CD8-positive, alpha-beta memory T cell (primary cell): Measurements from ENCODE around the gene TEX19. TPM values are rescaled to one million over a fixed set of nuclear protein-coding genes. Genes with fewer than 3 reads are reported as not detected.
"Not testable (repeated sequence)": the region's sequence is repeated elsewhere in the genome, so short reads cannot be mapped to it uniquely, and the experiment has no call there.

Experiments
- CTCF ChIA-PET: fragments of 350-600 bp; sonication (Branson Sonifier 250); formaldehyde crosslinking; loops from one replicate; lab custom pipeline; 2021; ENCODE audit warnings: antibody characterized with exemption; lab: Charles Lee
- POLR2A ChIA-PET: fragments of 350-600 bp; sonication (Branson Sonifier 250); formaldehyde crosslinking; loops from one replicate; lab custom pipeline; 2021; ENCODE audit warnings: antibody characterized with exemption; lab: Charles Lee
- DNase-seq, 5 donors: peaks; one replicate each; pipeline versions ENCODE4 v3.0.0 to v3.0.0-alpha.2; 2020 to 2022; ENCODE audit warnings: mixed read lengths in 1 of 5
- H3K27ac ChIP-seq: one replicate; pipeline ENCODE4 v1.7.0; 2013; ENCODE audit warnings: low read depth, mild to moderate bottlenecking, low read length, moderate library complexity
- H3K27me3 ChIP-seq: 2 replicates; pipeline ENCODE4 v1.7.0; 2013; ENCODE audit warnings: low read length, mild to moderate bottlenecking; ENCODE audit not compliant: insufficient read depth, poor library complexity, severe bottlenecking
- H3K36me3 ChIP-seq: 2 replicates; pipeline ENCODE4 v1.7.0; 2013; ENCODE audit warnings: mild to moderate bottlenecking, low read length, moderate library complexity; ENCODE audit not compliant: insufficient read depth
- H3K4me1 ChIP-seq: 2 replicates; pipeline ENCODE4 v1.7.0; 2013; ENCODE audit warnings: mild to moderate bottlenecking, low read length, moderate library complexity; ENCODE audit not compliant: insufficient read depth
- H3K4me3 ChIP-seq: 2 replicates; pipeline ENCODE4 v1.7.0; 2013; ENCODE audit warnings: mild to moderate bottlenecking, low read length
- H3K9me3 ChIP-seq: 2 replicates; pipeline ENCODE4 v1.7.0; 2013; ENCODE audit warnings: mild to moderate bottlenecking, low read length
- H3K27ac Mint-ChIP-seq, 8 donors: one replicate each; pipeline ENCODE4 v1.8.0; 2020 to 2021; ENCODE audit warnings: mixed read lengths in 8 of 8, mild to moderate bottlenecking in 6 of 8, inconsistent platforms in 3 of 8, moderate library complexity in 3 of 8
- H3K27me3 Mint-ChIP-seq, 2 donors: one replicate each; pipeline ENCODE4 v1.8.0; 2020 to 2021; ENCODE audit warnings: mixed read lengths in 2 of 2, mild to moderate bottlenecking in 1 of 2, moderate library complexity in 1 of 2
- H3K36me3 Mint-ChIP-seq, 3 donors: one replicate each; pipeline ENCODE4 v1.8.0; 2020 to 2021; ENCODE audit warnings: mixed read lengths in 3 of 3, inconsistent platforms in 1 of 3, mild to moderate bottlenecking in 1 of 3
- H3K4me1 Mint-ChIP-seq, 3 donors: one replicate each; pipeline ENCODE4 v1.8.0; 2020 to 2021; ENCODE audit warnings: mixed read lengths in 3 of 3, inconsistent platforms in 1 of 3, mild to moderate bottlenecking in 1 of 3
- H3K4me3 Mint-ChIP-seq, 7 donors: one replicate each; pipeline ENCODE4 v1.8.0; 2020 to 2021; ENCODE audit warnings: mixed read lengths in 7 of 7, mild to moderate bottlenecking in 6 of 7, moderate library complexity in 4 of 7, inconsistent platforms in 2 of 7
- H3K9me3 Mint-ChIP-seq, 5 donors: one replicate each; pipeline ENCODE4 v1.8.0; 2020 to 2022; ENCODE audit warnings: mixed read lengths in 5 of 5, mild to moderate bottlenecking in 3 of 5, moderate library complexity in 2 of 5, inconsistent platforms in 1 of 5
- polyA plus RNA-seq: library from polyadenylated mRNA; unstranded; fragments of 300-500 nt; fragmentation: Illumina TruSeq; gene quantifications from one replicate; pipeline ENCODE4 v1.2.3, GENCODE V29; 2021
- total RNA-seq, 2 experiments: library from RNA; stranded (reverse); gene quantifications; one replicate each; pipeline ENCODE4 v1.2.3, GENCODE V29; 2021

TEX19 gene
- total and polyA plus RNA-seq, 3 experiments from 2014 or later: not detected

- Histone ChIP-seq H3K9me3 (no peaks in the 10 kb centered on the region), H3K27me3 (no peaks in the 10 kb centered on the region), H3K4me1 (peaks cover 4% of the 10 kb centered on the region), H3K4me3 (no peak overlapping the region), H3K36me3 (no peaks in the 10 kb centered on the region), H3K27ac (peak overlapping the region; percentile 86)
- H3K27ac Mint-ChIP-seq: peak overlapping the region in 1 of 8 donors; percentile 12
- no peaks in the 10 kb centered on the region for H3K36me3 Mint-ChIP-seq
- POLR2A ChIA-PET: no interaction called here
- H3K9me3 Mint-ChIP-seq: no peaks in the 10 kb centered on the region
- CTCF ChIA-PET: no interaction called here
- H3K27me3 Mint-ChIP-seq: peaks cover 7 to 21% of the 10 kb centered on the region in 2 donors
- no peak overlapping the region for H3K4me3 Mint-ChIP-seq
- peaks cover 3 to 6% (median 3%) of the 10 kb centered on the region in 3 donors for H3K4me1 Mint-ChIP-seq
- DNase-seq: no peak
Observed at GRCh38 chr17:82346342-82347300, 12.4 kb upstream of the TEX19 start.

GRCh38 chr17:82347994-82348393 is 11.1 kb upstream of the TEX19 start:
- DNase-seq, H3K27ac ChIP-seq, H3K4me3 Mint-ChIP-seq, H3K9me3 ChIP-seq, CTCF ChIA-PET, H3K9me3 Mint-ChIP-seq, H3K4me1 Mint-ChIP-seq, H3K4me1 ChIP-seq, H3K36me3 Mint-ChIP-seq, H3K27me3 ChIP-seq, H3K4me3 ChIP-seq, POLR2A ChIA-PET, H3K27ac Mint-ChIP-seq, H3K36me3 ChIP-seq: not testable (repeated sequence)
- H3K27me3 Mint-ChIP-seq: peaks cover 9 to 21% of the 10 kb centered on the region in 2 donors

GRCh38 chr17:82348434-82348833 is 10.6 kb upstream of the TEX19 start:
- H3K27me3 Mint-ChIP-seq: peaks cover 9 to 21% of the 10 kb centered on the region in 2 donors
- no peaks in the 10 kb centered on the region for H3K27me3 ChIP-seq
- H3K4me1 Mint-ChIP-seq: peaks cover 3 to 6% (median 3%) of the 10 kb centered on the region in 3 donors
- DNase-seq: no peak
- H3K36me3 Mint-ChIP-seq: no peaks in the 10 kb centered on the region
- no peaks in the 10 kb centered on the region for H3K9me3 Mint-ChIP-seq
- POLR2A ChIA-PET: no interaction called here
- H3K36me3 ChIP-seq: no peaks in the 10 kb centered on the region
- H3K4me3 ChIP-seq: no peak overlapping the region
- peaks cover 4% of the 10 kb centered on the region for H3K4me1 ChIP-seq
- H3K9me3 ChIP-seq: no peaks in the 10 kb centered on the region
- no peak overlapping the region for H3K4me3 Mint-ChIP-seq
- no peak overlapping the region for H3K27ac Mint-ChIP-seq
- H3K27ac ChIP-seq: no peak overlapping the region
- CTCF ChIA-PET: no interaction called here

- no peak overlapping the region for H3K27ac ChIP-seq
- Mint-ChIP-seq H3K27ac (no peak overlapping the region), H3K4me3 (peak overlapping the region in 1 of 7 donors; percentile 44), H3K4me1 (peaks cover 3 to 6% (median 3%) of the 10 kb centered on the region in 3 donors), H3K27me3 (peaks cover 9 to 21% of the 10 kb centered on the region in 2 donors), H3K9me3 (no peaks in the 10 kb centered on the region), H3K36me3 (no peaks in the 10 kb centered on the region)
- no peak overlapping the region for H3K4me3 ChIP-seq
- ChIA-PET POLR2A (interaction anchor here (0.6 kb wide), 1 partner anchor 145 kb away, joined by 3 read pairs; no protein-coding TSS in a partner anchor), CTCF (interaction anchor here (1.4 kb wide), 1 partner anchor 65 kb away, joined by 3 read pairs; no protein-coding TSS in a partner anchor)
- H3K9me3 ChIP-seq: no peaks in the 10 kb centered on the region
- peaks cover 4% of the 10 kb centered on the region for H3K4me1 ChIP-seq
- no peak for DNase-seq
- no peaks in the 10 kb centered on the region for H3K27me3 ChIP-seq
- no peaks in the 10 kb centered on the region for H3K36me3 ChIP-seq
Observed at GRCh38 chr17:82348866-82349265, 10.2 kb upstream of the TEX19 start.

- peaks cover 9 to 21% of the 10 kb centered on the region in 2 donors for H3K27me3 Mint-ChIP-seq
- ChIA-PET POLR2A (interaction anchor here (0.6 kb wide), 1 partner anchor 144 kb away, joined by 3 read pairs; no protein-coding TSS in a partner anchor), CTCF (interaction anchor here (1.4 kb wide), 2 partner anchors 48 to 65 kb away, joined by 3 to 4 read pairs; no protein-coding TSS in a partner anchor)
- H3K27me3 ChIP-seq: no peaks in the 10 kb centered on the region
- H3K36me3 ChIP-seq: no peaks in the 10 kb centered on the region
- no peaks in the 10 kb centered on the region for H3K9me3 ChIP-seq
- peaks cover 4% of the 10 kb centered on the region for H3K4me1 ChIP-seq
- H3K4me3 ChIP-seq: no peak overlapping the region
- no peaks in the 10 kb centered on the region for H3K9me3 Mint-ChIP-seq
- no peak overlapping the region for H3K27ac Mint-ChIP-seq
- H3K4me1 Mint-ChIP-seq: peaks cover 3 to 6% (median 3%) of the 10 kb centered on the region in 3 donors
- DNase-seq: no peak
- H3K4me3 Mint-ChIP-seq: no peak overlapping the region
- no peak overlapping the region for H3K27ac ChIP-seq
- H3K36me3 Mint-ChIP-seq: no peaks in the 10 kb centered on the region
Observed at GRCh38 chr17:82349287-82349701, 9.8 kb upstream of the TEX19 start.

- Mint-ChIP-seq H3K9me3 (no peaks in the 10 kb centered on the region), H3K36me3 (no peaks in the 10 kb centered on the region), H3K27me3 (peaks cover 11 to 25% of the 10 kb centered on the region in 2 donors), H3K27ac (peak overlapping the region in 2 of 8 donors; percentile 26 to 57), H3K4me1 (peaks cover 3 to 6% (median 3%) of the 10 kb centered on the region in 3 donors), H3K4me3 (no peak overlapping the region)
- H3K27me3 ChIP-seq: no peaks in the 10 kb centered on the region
- H3K4me1 ChIP-seq: peaks cover 4% of the 10 kb centered on the region
- no peaks in the 10 kb centered on the region for H3K36me3 ChIP-seq
- POLR2A ChIA-PET: interaction anchor here (0.6 kb wide), 1 partner anchor 17 kb away, joined by 3 read pairs; the partner anchor contains the start of gene SECTM1
- H3K4me3 ChIP-seq: no peak overlapping the region
- CTCF ChIA-PET: interaction anchor here (1.0 to 1.4 kb wide), 8 partner anchors 8 to 205 kb away, joined by 3 to 7 read pairs (median 4); no protein-coding TSS in a partner anchor
- DNase-seq: no peak
- H3K27ac ChIP-seq: no peak overlapping the region
- H3K9me3 ChIP-seq: no peaks in the 10 kb centered on the region
Observed at GRCh38 chr17:82350182-82351030, 8.6 kb upstream of the TEX19 start.

GRCh38 chr17:82351254-82351712 is 7.8 kb upstream of the TEX19 start:
- H3K36me3 ChIP-seq: no peaks in the 10 kb centered on the region
- ChIA-PET POLR2A (no interaction called here), CTCF (interaction anchor here (1.0 to 1.4 kb wide), 5 partner anchors 8 to 204 kb away, joined by 4 to 7 read pairs (median 4); no protein-coding TSS in a partner anchor)
- no peak overlapping the region for H3K27ac ChIP-seq
- peak overlapping the region in 2 of 8 donors; percentile 63 to 70 for H3K27ac Mint-ChIP-seq
- no peak overlapping the region for H3K4me3 ChIP-seq
- H3K27me3 ChIP-seq: no peaks in the 10 kb centered on the region
- H3K27me3 Mint-ChIP-seq: peaks cover 11 to 29% of the 10 kb centered on the region in 2 donors
- H3K9me3 ChIP-seq: no peaks in the 10 kb centered on the region
- H3K9me3 Mint-ChIP-seq: no peaks in the 10 kb centered on the region
- no peak overlapping the region for H3K4me3 Mint-ChIP-seq
- peaks cover 3 to 6% (median 3%) of the 10 kb centered on the region in 3 donors for H3K4me1 Mint-ChIP-seq
- peaks cover 4% of the 10 kb centered on the region for H3K4me1 ChIP-seq
- DNase-seq: no peak
- no peaks in the 10 kb centered on the region for H3K36me3 Mint-ChIP-seq
